DND-41 (cell line): Measurements from ENCODE around the gene MBD3.

Experiments
- ATAC-seq: fragments of 200-7000 bp; cut with Tn5 transposase; 3 replicates; pipeline ENCODE4 v1.9.1; 2021; ENCODE audit warnings: low read depth; ENCODE audit not compliant: insufficient read depth
- DNase-seq: peaks from one replicate; pipeline ENCODE4 v3.0.0-alpha.2; 2020
- H2AFZ ChIP-seq: 2 replicates; pipeline ENCODE4 v1.6.0; 2012; ENCODE audit warnings: low read depth, low read length
- H3K27ac ChIP-seq: 2 replicates; pipeline ENCODE4 v1.5.1; 2012; ENCODE audit warnings: low read length, inconsistent platforms
- H3K27me3 ChIP-seq: fragments of 200-600 bp; sonication (generic); 2 replicates; pipeline ENCODE4 v1.6.0; 2012; ENCODE audit warnings: low read length, mild to moderate bottlenecking, inconsistent platforms; ENCODE audit not compliant: insufficient read depth, poor library complexity
- H3K36me3 ChIP-seq: 2 replicates; pipeline ENCODE4 v1.5.1; 2012; ENCODE audit warnings: low read length, inconsistent platforms; ENCODE audit not compliant: insufficient read depth
- H3K4me1 ChIP-seq: 2 replicates; pipeline ENCODE4 v1.5.1; 2012; ENCODE audit warnings: mild to moderate bottlenecking, low read length; ENCODE audit not compliant: insufficient read depth
- H3K4me2 ChIP-seq: 2 replicates; pipeline ENCODE4 v1.6.0; 2012; ENCODE audit warnings: mild to moderate bottlenecking, moderate library complexity, low read length, inconsistent platforms; ENCODE audit not compliant: insufficient read depth
- H3K4me3 ChIP-seq, 2 experiments: fragments of 200-600 bp in 1 of 2; shearing (Covaris generic) in 1 of 2; 2 replicates each; pipeline ENCODE4 v1.5.1; 2012 to 2016; ENCODE audit warnings: inconsistent platforms in 2 of 2, low read length in 2 of 2, mild to moderate bottlenecking in 2 of 2, low read depth in 1 of 2, moderate library complexity in 1 of 2
- H3K79me2 ChIP-seq: 2 replicates; pipeline ENCODE4 v1.6.0; 2012; ENCODE audit warnings: low read length, inconsistent platforms; ENCODE audit not compliant: insufficient read depth
- H3K9ac ChIP-seq: 2 replicates; pipeline ENCODE4 v1.6.0; 2012; ENCODE audit warnings: low read depth, mild to moderate bottlenecking, inconsistent platforms, low read length, moderate library complexity
- H3K9me3 ChIP-seq: 2 replicates; pipeline ENCODE4 v1.5.1; 2012; ENCODE audit warnings: low read length, moderate library complexity, mild to moderate bottlenecking, inconsistent platforms; ENCODE audit not compliant: insufficient read depth, severe bottlenecking
- H4K20me1 ChIP-seq: 2 replicates; pipeline ENCODE4 v1.6.0; 2012; ENCODE audit warnings: low read length; ENCODE audit not compliant: insufficient read depth
- EZH2 ChIP-seq: IDR thresholded peaks from 3 replicates; pipeline ENCODE4 v1.6.1; 2012; ENCODE audit warnings: borderline replicate concordance, low read depth, mild to moderate bottlenecking, moderate library complexity, low read length, inconsistent platforms; ENCODE audit not compliant: severe bottlenecking
- TF ChIP-seq, protein P1 (sequence below): IDR thresholded peaks from 2 replicates; pipeline ENCODE4 v1.5.1; 2012; ENCODE audit warnings: borderline replicate concordance, low read length, moderate library complexity, mild to moderate bottlenecking; ENCODE audit not compliant: poor library complexity, severe bottlenecking; ENCODE audit errors: extremely low read depth

MBD3 gene

DNA sequence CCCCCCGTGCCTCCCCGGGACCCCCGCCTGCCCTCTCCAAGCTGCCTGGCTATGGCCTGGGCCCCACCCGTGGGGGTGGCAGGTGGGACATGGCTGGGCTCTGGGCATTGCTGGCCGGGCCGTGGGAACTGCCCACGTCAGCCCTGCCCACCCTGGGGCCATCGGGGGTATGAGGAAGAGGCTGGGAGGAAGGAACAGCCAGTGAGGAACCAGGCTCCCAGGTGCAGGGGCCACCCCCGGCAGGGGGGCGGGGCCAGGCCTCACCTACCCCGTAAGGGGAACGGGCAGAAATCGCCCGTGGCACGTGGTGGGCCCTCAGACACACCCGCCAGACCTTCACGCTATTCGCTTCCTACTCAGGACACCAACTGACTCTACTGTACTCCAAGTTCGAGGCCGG, 37.3 kb upstream of the MBD3 start:
- Histone ChIP-seq H3K9me3 (no peaks in the 10 kb centered on the region), H3K4me2 (no peak overlapping the region), H4K20me1 (peaks cover 76% of the 10 kb centered on the region), H3K4me1 (no peaks in the 10 kb centered on the region), H3K9ac (no peak overlapping the region), H2AFZ (no peak overlapping the region), H3K27me3 (no peaks in the 10 kb centered on the region), H3K79me2 (peaks cover 68% of the 10 kb centered on the region), H3K36me3 (peaks cover 80% of the 10 kb centered on the region), H3K4me3 (no peak overlapping the region), H3K27ac (no peak overlapping the region)
- DNase-seq (no peak), ATAC-seq (no peak)
- no peak for TF ChIP-seq EZH2
- TF ChIP-seq, protein P1, sequence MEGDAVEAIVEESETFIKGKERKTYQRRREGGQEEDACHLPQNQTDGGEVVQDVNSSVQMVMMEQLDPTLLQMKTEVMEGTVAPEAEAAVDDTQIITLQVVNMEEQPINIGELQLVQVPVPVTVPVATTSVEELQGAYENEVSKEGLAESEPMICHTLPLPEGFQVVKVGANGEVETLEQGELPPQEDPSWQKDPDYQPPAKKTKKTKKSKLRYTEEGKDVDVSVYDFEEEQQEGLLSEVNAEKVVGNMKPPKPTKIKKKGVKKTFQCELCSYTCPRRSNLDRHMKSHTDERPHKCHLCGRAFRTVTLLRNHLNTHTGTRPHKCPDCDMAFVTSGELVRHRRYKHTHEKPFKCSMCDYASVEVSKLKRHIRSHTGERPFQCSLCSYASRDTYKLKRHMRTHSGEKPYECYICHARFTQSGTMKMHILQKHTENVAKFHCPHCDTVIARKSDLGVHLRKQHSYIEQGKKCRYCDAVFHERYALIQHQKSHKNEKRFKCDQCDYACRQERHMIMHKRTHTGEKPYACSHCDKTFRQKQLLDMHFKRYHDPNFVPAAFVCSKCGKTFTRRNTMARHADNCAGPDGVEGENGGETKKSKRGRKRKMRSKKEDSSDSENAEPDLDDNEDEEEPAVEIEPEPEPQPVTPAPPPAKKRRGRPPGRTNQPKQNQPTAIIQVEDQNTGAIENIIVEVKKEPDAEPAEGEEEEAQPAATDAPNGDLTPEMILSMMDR: no peak

DNA sequence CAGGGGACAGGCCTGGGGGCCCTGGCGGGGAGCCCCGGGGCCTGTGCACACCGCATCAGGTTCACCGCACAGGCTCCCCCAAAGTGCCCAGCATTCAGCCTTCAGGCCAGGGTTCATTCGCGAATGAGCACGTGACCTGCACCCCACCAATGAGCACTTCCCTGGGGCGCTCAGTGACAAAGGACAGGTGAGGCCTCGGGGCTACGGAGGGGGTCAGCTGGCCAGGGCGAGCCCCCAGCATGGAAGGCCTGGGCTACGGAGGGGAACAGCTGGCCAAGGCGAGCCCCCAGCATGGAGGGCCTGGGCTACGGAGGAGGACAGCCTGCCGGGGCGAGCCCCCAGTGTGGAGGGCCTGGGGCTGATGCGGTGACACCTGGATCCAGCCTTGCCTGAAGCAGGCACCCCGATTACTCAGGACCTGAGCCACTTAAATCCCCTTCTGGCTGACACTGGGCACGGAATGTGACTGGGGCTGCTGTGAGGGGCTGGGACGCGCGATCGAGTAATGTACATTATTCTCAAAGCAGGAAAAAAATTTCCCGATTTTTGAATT, 36.7 kb upstream of the MBD3 start:
- ATAC-seq (no peak), DNase-seq (no peak)
- H3K36me3 ChIP-seq: peaks cover 80% of the 10 kb centered on the region
- H4K20me1 ChIP-seq: peaks cover 76% of the 10 kb centered on the region
- H3K4me3 ChIP-seq: no peak overlapping the region
- no peaks in the 10 kb centered on the region for H3K9me3 ChIP-seq
- H3K9ac ChIP-seq: no peak overlapping the region
- no peaks in the 10 kb centered on the region for H3K27me3 ChIP-seq
- H3K79me2 ChIP-seq: peaks cover 67% of the 10 kb centered on the region
- TF ChIP-seq, protein P1: no peak
- TF ChIP-seq EZH2: no peak
- H3K27ac ChIP-seq: no peak overlapping the region
- no peak overlapping the region for H2AFZ ChIP-seq
- no peaks in the 10 kb centered on the region for H3K4me1 ChIP-seq
- H3K4me2 ChIP-seq: no peak overlapping the region

DNA sequence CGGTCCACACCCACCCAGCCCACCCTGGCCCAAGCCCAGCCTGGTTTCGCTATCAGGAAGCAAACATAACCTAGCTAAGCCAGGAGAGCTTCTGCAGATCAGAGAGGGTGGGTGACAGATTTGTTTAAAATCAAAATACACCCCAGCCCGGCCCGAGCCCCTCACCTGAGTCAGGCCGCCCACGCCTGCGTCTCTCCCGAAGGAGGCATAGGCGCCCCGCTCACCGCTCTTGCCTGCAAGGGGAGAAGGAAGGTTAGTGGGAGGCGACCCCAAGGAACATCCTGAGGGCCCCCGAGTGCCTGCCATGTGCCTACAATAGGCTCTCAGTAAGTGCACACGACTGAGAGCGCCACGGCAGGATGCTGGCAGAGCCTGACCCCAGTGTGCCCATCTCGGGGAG, 34.5 kb upstream of the MBD3 start:
- Histone ChIP-seq H3K79me2 (peaks cover 49% of the 10 kb centered on the region), H3K9ac (no peak overlapping the region), H2AFZ (no peak overlapping the region), H4K20me1 (peaks cover 70% of the 10 kb centered on the region), H3K9me3 (no peaks in the 10 kb centered on the region), H3K27me3 (no peaks in the 10 kb centered on the region), H3K4me2 (no peak overlapping the region), H3K27ac (no peak overlapping the region), H3K4me3 (no peak overlapping the region), H3K4me1 (no peaks in the 10 kb centered on the region), H3K36me3 (peaks cover 83% of the 10 kb centered on the region)
- TF ChIP-seq, protein P1: no peak
- TF ChIP-seq EZH2: no peak
- DNase-seq (no peak), ATAC-seq (no peak)

DNA sequence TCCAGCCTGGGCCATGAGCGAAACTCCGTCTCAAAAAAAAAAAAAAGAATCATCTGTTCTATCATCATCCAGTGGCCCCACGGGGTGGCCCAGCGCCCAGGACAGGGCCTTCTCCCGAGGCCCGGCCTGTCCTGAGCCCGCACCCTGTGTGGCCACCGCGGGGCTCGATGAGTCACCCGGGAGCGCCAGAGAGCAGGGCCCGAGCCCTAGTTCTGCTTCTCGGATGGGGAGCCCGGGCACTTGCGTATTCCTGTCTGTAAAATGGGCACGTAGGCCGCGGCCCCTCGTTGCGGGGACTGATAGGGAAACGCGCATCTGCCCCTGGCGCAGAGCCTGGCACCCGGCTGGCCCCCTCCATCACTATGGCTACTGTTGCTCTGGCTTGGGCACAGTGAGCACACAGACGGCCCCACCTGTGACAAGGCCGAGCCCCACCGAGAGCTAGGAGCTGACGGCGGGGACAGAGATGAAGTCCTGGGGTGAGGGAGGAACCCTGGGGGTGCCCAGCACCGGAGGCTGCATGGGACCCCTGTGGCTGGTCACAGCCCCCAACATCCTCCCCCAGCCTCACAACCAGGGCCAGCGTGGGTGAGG, 33.8 kb upstream of the MBD3 start:
- Histone ChIP-seq H3K9me3 (no peaks in the 10 kb centered on the region), H3K27ac (no peak overlapping the region), H3K4me1 (no peaks in the 10 kb centered on the region), H4K20me1 (peaks cover 65% of the 10 kb centered on the region), H3K36me3 (peaks cover 83% of the 10 kb centered on the region), H3K4me2 (no peak overlapping the region), H3K27me3 (no peaks in the 10 kb centered on the region), H2AFZ (no peak overlapping the region), H3K79me2 (peaks cover 45% of the 10 kb centered on the region), H3K4me3 (no peak overlapping the region), H3K9ac (no peak overlapping the region)
- DNase-seq: no peak
- ATAC-seq: no peak
- TF ChIP-seq, protein P1: no peak
- TF ChIP-seq EZH2: no peak
